Measurements from ENCODE around the gene KLRC2.
A peak's percentile ranks its signal among the peaks of the same experiment; 100 is the strongest.
"Not testable (repeated sequence)": the region's sequence is repeated elsewhere in the genome, so short reads cannot be mapped to it uniquely, and the experiment has no call there.

KLRC2 gene

GRCh38 chr12:10435816-10436215 lies at the start of gene KLRC2:
Gene KLRC2 (minus strand): TSS chr12:10436010. CDS start chr12:10435986, 24 bp downstream.
- not testable (repeated sequence) for H3K4me3 ChIP-seq (ENCODE audit: low read length); DNase-seq (ENCODE audit: low read depth)

GRCh38 chr12:10481901-10482300 lies 46.1 kb upstream of the KLRC2 start:
- DNase-seq (ENCODE audit: low read depth); H3K4me3 ChIP-seq (ENCODE audit: low read length): not testable (repeated sequence)

- DNase-seq (ENCODE audit: low read depth); H3K4me3 ChIP-seq (ENCODE audit: low read length): not testable (repeated sequence)
Observed at GRCh38 chr12:10472808-10473207, 37.0 kb upstream of the KLRC2 start.

GRCh38 chr12:10469701-10470100 lies 33.9 kb upstream of the KLRC2 start:
- no peak overlapping the region for H3K4me3 ChIP-seq (ENCODE audit: low read length)
- TF ChIP-seq CTCF (IDR thresholded peaks at IDR 0.05; ENCODE audit: insufficient read depth, low read depth, low read length, missing control alignments): no peak
- no peak for DNase-seq (ENCODE audit: low read depth)

GRCh38 chr12:10466311-10466710 lies 30.5 kb upstream of the KLRC2 start:
- H3K4me3 ChIP-seq (ENCODE audit: low read length): no peak overlapping the region
- TF ChIP-seq CTCF (IDR thresholded peaks at IDR 0.05; ENCODE audit: insufficient read depth, low read depth, low read length, missing control alignments): no peak
- DNase-seq (ENCODE audit: low read depth): no peak

GRCh38 chr12:10457760-10458159 lies 21.9 kb upstream of the KLRC2 start:
- DNase-seq (ENCODE audit: low read depth): no peak
- TF ChIP-seq CTCF (IDR thresholded peaks at IDR 0.05; ENCODE audit: insufficient read depth, low read depth, low read length, missing control alignments): no peak
- no peak overlapping the region for H3K4me3 ChIP-seq (ENCODE audit: low read length)

- DNase-seq (ENCODE audit: low read depth): no peak
- no peak for TF ChIP-seq CTCF (IDR thresholded peaks at IDR 0.05; ENCODE audit: insufficient read depth, low read depth, low read length, missing control alignments)
- no peak overlapping the region for H3K4me3 ChIP-seq (ENCODE audit: low read length)
Observed at GRCh38 chr12:10456856-10457255, 21.0 kb upstream of the KLRC2 start.

GRCh38 chr12:10455766-10456165 lies 20.0 kb upstream of the KLRC2 start:
- no peak for DNase-seq (ENCODE audit: low read depth)
- H3K4me3 ChIP-seq (ENCODE audit: low read length): no peak overlapping the region
- no peak for TF ChIP-seq CTCF (IDR thresholded peaks at IDR 0.05; ENCODE audit: insufficient read depth, low read depth, low read length, missing control alignments)

GRCh38 chr12:10454531-10454930 lies 18.7 kb upstream of the KLRC2 start:
- TF ChIP-seq CTCF (IDR thresholded peaks at IDR 0.05; ENCODE audit: insufficient read depth, low read depth, low read length, missing control alignments): no peak
- DNase-seq (ENCODE audit: low read depth): peak; percentile 35
- no peak overlapping the region for H3K4me3 ChIP-seq (ENCODE audit: low read length)
